Upper lobe of left lung (tissue), 4 donors: ENCODE results near the gene SAV1.

Experiments used
- CTCF ChIP-seq, 6 experiments: fragments of 450-650 bp in 4 of 6; fragments of 200-600 bp in 2 of 6; sonication (generic) in 2 of 6; IDR thresholded peaks; one replicate each; pipeline ENCODE4 v1.5.1; 2016 to 2019; ENCODE audit warnings: antibody characterized with exemption in 6 of 6
- POLR2A ChIP-seq, 4 donors: fragments of 450-650 bp; IDR thresholded peaks; one replicate each; pipeline ENCODE4 v1.5.1; 2016 to 2017; ENCODE audit warnings: antibody characterized with exemption in 4 of 4, mild to moderate bottlenecking in 2 of 4

DNA sequence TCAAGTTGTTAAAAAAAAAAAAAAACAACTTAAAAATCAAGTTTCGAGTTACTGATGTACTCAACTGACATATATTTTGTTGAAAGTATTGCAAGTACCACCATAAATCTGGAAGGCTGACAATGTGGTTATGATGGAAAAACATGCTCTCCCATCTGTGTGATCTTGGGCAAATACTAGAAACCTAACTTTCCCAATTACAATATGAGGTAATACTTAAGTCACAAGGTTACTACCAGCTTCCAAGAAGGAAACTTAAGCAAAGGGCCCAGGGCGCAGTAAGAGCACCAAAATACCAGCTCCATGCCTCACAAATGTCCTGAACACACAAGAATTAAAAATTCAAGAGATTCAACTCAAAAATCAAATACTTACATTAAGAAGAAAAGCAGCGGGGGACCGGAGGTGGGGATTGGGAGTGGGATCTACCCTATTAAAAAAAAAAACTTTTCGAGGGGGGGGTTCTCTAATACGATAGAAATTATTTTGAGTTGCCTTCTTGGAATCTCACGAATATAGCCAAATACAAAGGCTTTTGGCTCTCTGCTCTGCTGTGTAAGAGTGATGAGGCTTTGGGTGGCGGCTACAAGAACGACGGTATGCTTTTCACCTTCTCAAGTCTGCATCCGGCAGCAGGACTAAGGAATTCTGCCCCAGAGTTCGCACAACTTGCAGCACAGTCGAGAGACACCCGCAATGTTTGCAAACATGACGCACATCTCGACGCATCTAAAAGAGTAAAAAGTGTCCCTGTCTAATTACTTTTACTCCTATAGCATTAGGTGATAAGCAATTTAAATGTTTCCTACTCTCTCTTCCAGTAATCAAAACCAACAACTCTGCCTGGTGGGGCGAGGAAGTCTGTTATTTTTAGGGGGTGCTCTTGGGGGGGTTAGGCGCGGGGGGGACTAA is 1.1 kb downstream of the SAV1 start:
- TF ChIP-seq CTCF (IDR thresholded peaks at IDR 0.05) (no peak), POLR2A (IDR thresholded peaks at IDR 0.05) (peak in 2 of 4 donors; percentile 34 to 70)
